ENCODE measurements around the gene EPHB1.
A peak's percentile ranks its signal among the peaks of the same experiment; 100 is the strongest.
"Not testable (repeated sequence)": the region's sequence is repeated elsewhere in the genome, so short reads cannot be mapped to it uniquely, and the experiment has no call there.

Gene EPHB1

DNA sequence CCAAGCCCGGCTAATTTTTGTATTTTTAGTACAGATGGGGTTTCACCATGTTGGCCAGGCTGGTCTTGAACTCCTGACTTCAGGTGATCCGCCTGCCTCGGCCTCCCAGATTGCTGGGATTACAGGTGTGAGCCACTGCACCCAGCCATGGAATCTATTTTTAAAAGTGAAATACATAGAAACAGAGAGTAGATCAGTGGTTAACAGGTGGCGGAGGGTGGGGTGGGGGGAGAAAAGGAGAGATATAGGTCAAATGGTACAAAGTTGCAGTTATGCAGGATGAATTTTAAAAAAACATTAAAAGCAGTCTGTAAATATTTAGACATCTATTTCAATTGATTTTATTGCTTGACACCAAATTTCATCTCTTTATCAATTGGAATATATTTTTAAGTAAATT is 6.8 kb upstream of the EPHB1 start:
- not testable (repeated sequence) for DNase-seq

DNA sequence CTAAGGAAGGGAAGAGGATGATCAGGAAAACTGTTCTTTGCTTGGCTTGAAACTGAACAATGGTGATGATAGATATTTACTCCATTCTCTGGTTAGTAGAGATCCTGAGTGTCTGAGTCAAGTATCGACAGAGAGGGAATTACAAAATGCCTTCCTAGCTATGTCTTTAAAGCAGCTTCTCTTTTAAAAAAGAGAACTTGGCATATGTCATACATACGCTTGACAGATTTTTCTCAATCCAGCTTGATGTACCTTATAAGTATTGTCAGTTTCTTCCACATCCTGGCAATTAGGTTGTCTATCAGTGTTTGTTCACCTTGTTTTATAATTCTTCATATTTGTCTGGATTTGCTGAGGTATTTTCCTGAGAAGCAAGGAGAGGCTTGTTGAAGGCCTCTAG is 5.0 kb upstream of the EPHB1 start:
- DNase-seq: no peak

DNA sequence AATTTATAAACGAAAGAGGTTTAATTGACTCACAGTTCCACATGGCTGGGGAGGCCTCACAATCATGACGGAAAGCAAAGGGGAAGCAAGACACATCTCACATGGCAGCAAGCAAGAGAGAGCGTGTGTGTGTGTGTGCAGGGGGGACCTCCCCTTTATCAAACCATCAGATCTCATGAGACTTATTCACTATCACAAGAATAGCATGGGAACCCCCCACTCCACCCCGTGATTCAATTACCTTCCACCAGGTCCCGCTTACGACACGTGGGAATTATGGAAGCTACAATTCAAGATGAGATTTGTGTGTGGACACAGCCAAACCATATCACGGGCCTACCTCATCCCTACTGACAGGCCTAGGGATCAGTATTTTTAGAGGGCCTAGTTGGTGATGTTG is 3.1 kb upstream of the EPHB1 start:
- DNase-seq: no peak

DNA sequence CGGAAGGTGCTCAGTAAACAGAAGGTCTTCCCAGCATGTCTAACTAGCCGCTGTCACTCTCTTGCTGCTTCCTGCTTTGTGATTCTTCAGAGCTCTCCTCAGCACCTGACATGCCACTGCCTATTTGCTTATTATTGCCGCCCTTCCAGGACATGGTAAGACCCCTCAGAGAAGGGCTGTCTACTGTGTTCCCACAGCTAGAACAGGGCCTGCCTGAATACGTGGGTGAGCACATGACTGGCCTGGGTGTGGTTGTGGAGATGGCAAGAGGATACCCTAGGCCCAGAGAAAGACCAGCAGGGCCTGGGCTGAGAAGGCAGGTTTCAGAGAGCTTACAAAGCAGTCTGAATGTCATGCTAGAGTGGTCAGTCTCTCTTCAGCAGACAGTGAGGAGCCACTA is 2.4 kb upstream of the EPHB1 start:
- no peak for DNase-seq

DNA sequence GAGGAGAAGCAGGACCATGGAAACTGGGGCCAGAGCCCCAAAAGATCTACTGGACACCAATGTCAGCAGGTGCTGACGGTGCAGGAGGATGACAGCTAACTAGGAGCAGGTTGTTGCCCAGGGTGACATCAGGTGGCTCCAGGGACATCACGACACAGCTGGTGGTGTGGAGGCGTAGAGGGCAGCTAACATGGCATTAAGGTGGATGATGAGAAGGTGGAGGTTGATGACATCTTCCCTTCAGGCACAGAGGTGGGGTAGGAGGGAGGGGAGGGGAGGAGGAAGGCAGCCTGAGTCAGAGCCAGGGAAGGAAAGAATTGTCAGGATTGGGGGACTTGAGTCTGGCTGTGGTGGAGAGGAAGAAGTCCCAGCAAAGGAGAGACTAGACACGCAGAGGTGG is 1.5 kb upstream of the EPHB1 start:
- DNase-seq: no peak

DNA sequence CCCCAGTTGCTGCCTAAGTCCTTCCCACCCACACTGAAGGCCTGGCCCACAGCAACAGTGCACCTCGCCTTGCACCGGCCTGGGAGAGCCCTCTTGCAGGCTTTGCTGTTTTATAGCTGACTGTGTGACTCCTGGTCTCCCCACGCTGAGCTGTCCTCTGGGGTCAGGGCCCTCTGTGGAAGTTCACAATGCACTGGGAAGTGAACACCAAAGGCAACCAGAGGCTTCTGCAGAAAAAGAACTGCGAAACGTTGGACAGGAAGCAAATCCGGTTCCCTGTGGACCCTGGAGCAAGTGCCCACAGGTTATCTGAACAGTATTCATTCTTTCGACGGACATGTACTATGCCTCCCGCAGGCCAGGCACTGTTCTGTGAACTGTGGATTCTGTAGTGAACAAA is 737 bp upstream of the EPHB1 start:
- DNase-seq: no peak

DNA sequence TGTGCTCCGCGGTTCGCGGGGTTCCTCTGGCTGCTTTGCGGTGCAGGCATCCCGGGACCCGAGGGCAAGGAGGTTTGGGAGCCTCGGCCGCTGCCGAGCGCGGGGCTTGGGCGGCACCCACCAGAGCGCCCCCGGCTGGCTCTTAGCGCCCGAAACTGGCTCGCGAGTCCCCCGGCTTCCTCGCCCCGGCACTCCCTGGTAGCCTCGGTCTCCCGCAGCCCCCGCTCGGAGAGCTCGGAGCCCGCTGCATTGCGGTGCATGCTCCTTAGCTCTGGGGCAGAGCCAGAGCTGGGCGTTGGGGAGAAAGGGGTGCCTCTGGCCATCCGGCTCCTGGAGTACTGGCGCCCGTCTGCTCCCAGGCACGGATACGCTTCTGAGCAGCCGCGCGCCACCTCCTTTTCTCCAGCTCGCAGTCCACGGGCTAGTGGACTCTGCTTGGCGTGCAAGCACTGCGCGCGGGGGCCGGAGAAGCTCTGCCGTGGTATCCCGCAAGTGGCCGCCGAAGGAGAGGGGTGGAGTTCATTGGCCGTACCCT is 753 bp downstream of the EPHB1 start:
- no peak for DNase-seq

DNA sequence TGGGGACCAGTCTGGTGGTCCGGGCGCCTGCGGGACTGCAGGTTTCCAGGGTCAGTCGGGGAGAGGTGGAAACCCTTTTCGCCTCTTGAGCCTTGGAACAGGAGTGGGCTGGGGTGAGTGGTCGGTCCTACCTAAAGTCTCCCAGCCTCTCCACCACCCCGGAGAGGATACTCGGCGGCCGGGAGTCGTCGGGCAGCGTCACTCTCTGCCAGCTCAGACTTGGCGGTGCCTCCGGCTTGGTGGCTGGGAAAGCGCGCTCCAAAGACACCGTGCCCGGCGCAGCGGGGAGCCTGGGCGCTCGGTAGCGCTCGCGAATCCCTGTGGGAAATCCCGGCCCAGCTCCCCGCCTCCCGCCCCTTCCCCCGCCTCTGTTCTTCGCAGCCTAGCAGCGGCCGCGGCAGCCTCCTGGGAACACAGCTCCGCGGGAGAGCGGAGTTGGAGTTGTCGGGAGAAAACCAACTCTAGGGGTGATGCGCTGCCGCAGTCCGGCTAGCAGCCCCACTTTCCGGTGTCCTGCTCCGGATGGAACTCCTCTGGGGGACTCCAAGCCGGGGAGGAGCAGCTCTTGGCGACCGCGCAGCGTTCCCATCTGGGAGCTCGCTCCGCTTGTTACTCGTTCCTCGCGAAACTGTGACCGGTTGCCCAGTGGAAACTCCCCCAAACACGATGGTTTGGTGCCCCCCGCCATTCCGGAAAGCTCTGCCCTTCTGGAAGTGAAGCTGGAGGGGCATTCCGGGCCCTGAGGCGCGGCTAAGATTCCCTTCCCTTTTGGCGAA is 1.4 kb downstream of the EPHB1 start:
- DNase-seq: peak; percentile 28

DNA sequence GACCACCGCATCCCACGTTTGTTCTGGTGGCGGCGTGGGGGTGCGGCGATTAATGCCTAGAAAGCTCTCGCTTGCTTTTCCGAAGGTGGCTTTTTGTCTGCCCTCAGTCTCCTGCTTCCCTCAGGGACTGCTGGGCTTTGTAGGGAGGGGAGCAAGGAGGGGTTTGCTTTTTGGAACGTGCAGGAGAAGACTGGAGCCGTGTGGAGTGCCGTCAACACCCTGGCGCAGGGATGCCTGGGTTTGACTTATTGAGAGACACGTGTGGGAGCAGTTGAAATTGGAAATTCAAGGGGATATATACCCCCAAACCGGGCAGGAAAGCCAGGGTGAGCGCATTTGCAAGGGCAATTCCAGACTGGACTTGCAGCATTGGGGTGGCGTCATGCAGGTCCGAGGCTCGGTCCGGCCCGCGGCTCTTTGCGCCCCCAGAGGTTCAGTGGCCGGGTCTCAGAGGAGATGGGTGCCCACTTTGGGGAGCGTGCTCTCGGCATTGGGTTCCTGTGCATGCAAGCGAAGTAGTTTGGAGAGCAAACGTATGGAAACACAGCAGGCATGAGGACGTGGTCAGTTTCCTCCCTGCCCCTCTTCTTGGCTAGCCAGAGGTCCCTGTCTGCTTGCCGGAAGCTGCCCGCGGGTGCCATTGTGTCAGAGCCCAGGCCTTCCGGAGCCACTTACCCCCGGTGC is 2.1 kb downstream of the EPHB1 start:
- no peak for DNase-seq

DNA sequence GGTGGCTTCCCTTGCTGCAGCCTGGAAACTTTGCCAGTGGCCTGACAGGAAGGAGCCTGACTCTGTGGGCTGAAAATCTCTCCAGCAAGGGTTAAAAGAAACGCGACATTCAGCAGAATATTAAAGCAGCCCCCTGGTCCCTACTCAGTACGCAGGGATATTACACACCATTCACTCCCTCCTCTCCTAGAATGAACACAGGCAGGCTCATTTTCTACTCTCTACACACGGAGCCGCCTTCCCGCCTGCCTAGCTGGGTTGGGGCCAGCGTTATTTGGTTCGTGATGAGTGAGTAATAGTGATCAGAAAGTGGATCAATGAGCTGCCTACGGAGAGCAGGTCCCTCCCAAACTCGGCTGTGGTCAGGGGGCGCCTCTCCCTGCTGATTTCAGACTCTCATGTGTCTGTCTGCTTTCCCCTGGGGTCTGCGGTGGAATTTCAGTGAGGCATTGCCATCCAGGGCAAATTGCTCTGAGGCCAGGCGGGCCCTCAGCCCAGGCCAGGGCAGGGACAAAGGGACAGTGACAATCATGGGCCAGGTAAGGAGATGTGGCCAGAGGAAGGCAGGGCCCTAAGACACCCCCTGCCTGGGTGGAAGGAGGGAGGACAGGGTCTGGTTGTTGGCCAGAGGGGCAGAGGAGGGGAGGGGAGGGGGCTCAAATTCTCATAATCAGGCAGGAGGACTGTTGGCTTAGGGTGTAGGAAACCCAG is 2.8 kb downstream of the EPHB1 start:
- DNase-seq: no peak

DNA sequence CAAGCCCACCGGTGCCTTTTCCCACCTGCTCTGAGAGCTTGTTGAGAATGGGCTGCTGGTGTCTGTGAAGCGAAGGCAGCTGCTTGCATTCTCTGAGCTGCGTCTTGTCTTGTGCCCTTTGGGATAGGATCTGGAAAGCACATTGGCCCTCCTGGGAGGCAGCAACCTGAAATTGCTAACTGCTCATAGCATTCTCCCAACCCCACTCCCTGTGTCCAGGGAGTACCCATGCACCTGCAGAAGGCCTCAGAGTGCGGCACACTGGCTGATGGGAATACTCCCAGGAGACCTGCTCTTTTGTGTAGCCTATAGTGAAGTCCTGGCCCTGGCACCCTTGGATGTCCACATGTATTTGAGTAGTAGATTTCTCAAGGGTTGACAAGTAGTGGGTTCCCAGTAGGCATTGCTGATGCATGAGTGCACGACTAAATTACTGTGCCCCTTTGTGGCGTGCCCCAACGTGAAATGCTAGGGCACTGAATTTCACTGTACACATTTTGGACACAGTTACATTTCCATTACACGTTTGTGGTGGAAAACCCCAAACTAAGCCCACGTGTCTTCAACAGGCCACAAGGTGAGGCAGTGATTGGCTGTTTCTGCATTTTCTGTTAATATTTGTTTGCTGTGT is 3.7 kb downstream of the EPHB1 start:
- no peak for DNase-seq

DNA sequence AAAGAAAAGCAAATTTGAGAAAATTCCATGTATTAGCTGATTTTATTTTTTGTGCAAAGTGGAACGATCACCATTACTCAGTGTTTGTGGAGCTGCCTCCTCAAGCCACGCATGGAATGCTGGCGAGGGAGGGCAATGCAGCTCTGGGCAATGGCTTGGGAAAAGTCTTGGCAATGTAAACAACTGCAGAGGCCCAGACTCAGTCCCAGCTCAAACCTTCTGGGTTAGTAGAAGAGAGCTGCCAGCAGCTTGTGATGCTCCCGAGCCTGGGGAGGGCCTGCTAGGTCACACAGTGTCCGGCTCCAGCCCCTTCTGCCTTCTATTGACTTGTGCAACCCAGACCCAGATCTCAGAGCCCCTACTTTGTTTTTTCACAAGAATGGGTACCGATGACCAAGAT is 4.3 kb downstream of the EPHB1 start:
- DNase-seq: no peak

DNA sequence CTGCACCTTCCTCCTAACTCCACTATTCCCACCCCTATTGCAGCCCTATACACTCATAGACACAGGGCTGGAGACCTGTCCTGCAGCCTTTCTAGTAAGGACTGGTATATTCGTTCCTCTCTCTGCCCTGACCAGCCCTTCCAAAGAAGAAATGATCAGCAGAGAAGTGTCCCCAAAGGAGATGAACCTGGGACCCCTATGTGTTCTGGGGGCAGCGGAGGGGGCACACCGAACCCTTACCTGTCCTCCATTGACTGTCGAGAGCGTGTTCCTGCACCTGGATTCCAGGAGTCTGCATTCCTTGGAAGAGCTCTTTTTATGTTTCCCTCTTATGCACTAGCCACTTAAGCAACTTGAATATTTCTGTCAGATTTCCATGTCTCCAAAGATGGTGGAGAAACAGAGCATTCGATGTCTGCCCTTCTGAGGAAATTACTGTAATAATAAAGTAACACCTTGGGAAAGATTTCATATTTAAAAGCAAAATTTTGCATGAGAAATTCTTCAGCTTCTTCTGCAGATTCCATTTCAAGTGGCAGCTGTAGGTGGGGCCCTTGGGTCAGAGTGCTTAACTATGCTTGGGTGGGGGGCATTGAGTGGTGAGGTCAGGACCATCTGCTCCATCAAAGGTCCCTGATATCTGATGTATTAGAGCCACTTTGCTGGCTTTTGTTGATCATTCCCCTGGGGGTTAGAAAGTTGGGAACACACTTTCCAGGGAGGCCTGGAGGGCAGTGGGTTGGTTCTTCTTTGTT is 6.3 kb downstream of the EPHB1 start:
- DNase-seq: no peak

DNA sequence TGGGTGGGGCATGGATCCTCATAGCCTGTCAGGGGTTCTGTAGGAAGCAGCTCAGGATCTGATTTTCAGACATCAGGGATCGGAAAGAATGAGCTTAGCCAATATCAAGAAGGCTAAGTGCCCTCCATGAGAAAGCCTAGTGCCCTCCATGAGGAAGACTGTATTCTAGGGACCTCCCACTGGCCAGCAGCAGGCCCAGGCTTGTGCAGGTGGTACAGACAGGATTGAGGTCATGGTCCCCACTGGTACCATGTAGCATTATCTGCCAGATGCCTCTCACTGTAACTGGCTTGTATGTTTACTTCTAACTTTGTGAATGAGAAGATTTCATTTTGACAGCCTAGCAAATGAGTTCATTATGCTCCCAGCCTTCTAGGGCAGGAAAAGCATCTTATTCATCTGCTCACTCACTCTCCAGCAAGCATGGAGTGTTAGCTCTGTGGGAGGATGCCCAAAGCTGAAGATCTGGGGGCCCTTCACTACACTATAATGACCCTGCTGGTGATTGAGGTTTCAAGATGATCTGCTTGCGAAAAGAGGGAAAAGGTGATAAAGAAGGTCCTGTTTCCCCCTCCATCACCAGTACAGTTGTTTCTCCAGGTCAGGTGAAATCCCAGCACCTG is 7.5 kb downstream of the EPHB1 start:
- DNase-seq: no peak

DNA sequence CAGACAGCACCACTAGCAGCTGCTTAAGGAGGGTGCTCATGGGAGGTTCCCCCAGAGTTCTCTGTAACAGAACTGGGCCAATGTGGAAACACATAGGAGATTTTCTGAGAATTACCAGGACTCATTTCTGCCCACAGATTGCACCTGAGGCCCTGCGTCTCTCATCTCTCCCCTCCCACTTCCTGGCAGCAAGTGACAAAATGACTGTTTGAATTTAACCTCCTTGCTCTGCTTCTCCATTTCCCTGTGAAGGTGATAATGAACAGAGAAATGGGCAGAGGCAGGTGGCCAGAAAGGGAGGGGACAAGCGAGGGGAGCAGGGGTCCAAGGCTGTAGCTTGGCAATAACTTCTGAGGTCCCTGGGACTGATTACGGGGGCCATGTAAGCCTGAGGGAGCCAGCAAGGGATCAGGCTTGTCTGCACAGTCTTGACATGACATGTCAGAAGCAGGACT is 8.0 kb downstream of the EPHB1 start:
- DNase-seq: no peak

DNA sequence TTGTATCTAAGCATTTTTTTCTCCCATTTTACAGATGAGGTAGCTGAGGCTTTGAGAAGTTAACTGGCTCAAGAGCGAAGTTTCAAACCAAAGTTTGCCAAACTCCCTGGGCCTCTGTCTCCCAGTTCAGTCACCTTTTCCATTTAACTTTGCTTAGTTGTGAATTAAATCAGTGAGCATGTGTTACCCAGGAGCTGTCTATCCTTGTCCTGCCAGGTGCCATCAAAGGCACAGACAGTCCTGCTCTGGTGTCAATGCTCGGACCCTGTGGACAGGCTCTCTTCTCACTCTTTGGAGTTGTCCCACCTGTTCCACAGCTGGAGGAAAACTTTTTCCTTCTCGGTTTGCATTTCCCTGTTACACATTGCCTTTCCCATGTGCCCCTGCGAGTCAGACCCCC is 8.6 kb downstream of the EPHB1 start:
- no peak for DNase-seq

DNA sequence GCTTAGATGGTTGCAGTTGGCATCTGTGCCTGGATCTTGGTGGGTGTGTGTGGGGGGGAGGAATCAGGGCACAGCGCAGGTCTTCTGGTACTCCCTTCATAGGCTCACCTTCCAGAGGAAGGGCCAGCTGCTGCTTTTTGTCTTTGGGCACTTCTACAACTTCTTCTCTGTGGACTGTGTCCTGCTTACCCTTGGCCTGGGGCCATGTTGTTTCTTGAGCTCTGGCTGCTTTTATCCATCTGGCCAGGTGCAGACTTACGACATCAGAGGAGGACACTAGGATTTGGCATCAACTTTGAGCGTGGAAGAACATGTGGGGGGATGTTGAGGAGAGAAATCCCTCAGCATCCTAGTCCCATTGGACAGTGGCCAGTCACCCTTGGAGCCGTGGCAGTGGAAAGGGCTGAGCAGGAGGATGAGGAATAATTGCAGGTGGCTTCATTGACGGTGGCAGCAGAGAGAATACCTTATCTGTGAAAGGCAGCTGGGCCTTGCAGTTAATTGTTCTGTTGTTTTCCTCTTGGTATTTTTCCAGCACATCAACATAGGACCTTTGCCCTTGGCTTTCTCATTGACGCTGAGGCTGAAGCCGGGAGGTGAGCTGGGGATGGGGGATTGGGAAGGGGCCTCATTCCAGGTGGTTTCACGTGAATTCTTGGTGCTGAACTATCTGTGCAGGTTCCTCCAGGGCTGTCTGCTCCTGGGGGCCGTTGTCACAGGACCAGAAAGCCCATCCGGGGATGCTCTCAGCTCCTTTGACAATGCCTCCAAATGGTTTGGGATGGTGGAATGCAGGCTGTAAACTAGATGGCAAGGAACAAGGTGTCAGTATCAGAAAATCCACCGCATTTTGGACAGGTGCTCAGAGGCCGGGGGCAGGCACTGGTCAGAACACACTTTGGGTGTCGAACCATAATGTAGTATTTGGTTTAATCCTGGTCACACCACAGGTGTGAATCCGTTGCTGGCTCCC is 9.7 kb downstream of the EPHB1 start:
- DNase-seq: no peak

DNA sequence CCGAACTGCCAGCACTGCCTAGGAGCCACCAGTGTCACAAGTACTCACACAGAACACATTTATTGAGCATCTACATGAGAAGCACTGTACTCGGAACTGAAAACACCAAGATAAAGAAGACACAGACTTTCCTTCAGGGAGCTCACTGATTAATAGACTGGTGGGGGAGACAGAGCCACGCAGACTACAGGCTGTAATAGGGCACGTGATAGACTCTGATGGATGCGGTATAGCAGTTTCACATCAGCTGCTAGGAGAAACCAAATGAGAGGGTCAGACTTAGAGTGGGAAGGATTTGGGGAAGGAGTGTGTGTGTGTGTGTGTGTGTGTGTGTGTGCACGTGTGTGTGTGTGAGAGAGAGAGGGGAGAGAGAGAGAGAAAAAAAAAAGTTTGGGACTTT is 12.1 kb downstream of the EPHB1 start:
- no peak for DNase-seq

DNA sequence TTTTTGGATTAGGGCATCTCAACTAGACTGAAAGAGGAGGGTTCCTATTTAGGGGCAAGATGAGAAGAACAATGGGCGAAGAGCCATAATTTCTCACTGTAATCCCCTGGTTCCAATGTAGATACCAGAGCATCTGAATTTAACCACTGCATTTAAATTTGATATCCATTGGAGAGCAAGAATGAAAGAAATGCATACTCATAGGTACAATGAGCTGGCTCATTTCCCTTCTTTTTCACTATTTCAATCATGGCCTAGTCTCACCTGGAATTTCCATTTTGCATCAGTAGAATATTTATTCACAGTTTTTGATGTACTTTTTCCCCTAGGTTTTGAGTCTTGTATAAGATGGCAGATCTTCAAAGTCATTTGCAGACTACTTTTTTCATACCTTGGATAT is 13.8 kb downstream of the EPHB1 start:
- DNase-seq: no peak

DNA sequence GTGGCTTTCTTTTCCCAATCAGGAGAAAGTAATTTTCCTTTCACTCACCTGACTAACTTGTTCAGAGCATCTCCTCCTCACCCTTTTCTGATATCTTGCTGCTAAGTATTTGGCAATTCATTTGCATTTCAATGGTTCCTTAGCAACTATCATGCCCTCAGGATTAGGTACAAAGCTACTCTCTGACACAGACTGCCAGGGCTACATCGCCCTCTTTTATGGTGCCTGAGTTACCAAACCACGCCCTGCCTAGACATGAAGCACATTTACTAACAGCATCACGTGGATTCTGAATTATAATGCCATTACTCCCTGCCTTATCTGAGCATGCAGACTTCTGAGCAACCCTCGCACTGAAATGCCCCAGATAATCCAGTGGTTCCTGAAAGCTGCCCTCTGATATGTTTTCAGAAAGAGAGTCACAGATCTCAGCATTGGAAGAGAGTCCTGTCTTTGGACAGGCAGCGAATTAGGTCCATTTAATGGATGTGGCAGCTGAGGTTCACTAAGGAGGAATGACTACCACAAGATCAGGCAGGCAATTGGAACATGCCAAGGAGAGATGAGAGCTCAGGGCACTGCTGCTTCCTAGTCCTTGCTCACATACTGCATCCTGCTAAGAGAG is 14.5 kb downstream of the EPHB1 start:
- DNase-seq: no peak

All from NCI-H510A (cell line).